Aortic smooth muscle cell (primary cell): ENCODE measurements around the gene FSCN2. TPM values are rescaled to one million over a fixed set of nuclear protein-coding genes. Genes with fewer than 3 reads are reported as not detected.

Experiments
- total RNA-seq: library from RNA; depleted of rRNA; stranded (reverse); fragments of >200 nt; gene quantifications from 2 replicates; pipeline ENCODE4 v1.2.3, GENCODE V29; 2014

The FSCN2 gene
- total RNA-seq = 1.4 and 2.8 TPM in 2 replicates

DNA sequence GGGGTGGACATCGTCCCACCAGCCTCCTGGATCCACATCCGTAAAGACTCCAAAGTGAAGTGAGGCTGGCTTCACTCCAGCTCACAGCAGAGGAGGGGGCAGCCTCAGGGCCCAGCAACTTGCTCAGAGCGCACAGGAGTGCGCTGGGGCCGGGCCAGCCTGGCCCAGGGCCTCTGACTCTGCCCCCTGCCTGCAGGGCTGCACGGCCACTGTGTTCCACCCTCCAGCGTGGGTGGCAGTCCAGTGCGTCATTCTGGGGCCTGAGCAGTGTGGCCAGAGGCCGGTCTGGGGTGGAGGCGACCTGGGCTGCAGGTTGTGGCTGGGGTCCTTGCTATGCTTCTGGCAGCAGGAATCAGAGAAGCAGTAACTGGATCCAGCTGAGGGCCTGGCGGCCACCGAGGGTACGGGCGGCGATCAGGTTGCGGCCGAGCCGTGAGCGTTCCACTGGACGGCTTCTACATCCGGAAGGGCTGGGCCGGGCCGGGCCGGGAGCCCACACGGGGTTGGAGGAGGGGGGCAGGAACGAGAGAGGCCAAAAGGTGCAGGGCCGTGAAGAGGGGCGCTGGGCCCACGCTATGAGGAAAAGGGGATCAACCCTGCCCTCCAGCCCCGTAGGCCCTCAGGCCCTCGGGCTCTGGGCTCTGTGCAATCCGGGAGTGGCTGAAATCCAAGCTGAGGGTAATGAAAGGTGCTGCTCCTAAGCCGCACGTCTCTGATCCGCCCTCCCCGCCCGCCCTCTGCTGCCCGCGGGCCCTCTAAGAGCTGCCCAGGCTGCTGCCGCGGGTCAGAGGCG lies at the start of gene FSCN2:
Gene FSCN2, plus strand, starts transcription at position 787 of the 793 bp plus-strand sequence. CDS start 155 bp downstream, outside the sequence.

DNA sequence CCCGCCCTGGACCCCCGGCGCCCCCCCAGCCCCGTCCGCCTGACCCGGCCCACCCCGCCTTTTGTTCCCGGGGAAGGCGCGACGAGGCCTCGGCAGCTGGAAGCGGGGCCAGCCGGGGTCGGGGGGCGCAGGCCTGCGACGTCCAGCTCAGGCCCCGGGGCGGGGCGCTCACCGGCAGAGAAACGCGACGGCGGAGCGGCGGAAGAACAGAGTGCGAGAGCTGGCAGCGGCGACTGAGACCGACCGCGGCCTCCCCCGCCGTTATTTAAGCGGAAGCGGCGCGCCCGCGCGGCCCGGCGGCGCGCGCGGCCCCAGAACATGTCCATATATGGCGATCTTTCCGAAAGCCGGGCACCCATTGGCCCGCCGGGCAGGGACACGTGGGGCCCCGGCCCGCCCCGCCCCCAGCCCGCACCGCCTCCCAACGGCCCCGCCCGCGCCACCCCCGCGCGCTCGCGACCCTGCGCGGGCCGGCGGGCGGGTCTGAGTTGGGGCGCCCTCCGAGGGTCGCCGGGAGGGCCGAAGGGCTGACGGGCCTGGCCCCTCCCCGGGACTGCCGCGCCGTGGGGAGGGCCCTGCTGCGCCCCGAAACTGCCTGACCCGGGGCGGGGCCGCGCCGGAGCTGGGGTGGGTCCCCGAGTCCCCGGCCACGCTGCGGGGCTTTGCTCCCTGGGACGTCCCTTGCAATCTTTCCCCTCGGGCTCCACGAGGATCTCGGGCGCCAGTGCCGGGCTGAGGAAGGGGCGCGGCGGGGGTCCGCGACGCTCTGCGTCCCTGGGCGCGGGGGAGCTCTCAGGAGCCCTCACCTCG lies 15.4 kb upstream of the FSCN2 start, which contains the start of gene ACTG1:
Gene ACTG1, minus strand, starts transcription at position 238 of the 810 bp plus-strand sequence. CDS start 445 bp downstream, outside the sequence.

GRCh38 chr17:81552244-81553017 lies 24.3 kb downstream of the FSCN2 start, which contains the start of gene FAAP100:
FAAP100 (minus strand) TSS chr17:81552353; CDS start chr17:81552330, 23 bp downstream.

Other genes starting within 250 kb of the FSCN2 start
- gene SLC38A10, start 233.1 kb upstream of the FSCN2 start, total RNA-seq = 63.9 and 79.1 TPM in 2 replicates
- gene BAHCC1, start 132.9 kb upstream of the FSCN2 start, total RNA-seq = 5.7 and 10.4 TPM in 2 replicates
- 6,830 and 6,966 TPM in 2 replicates for gene ACTG1, start 15.6 kb upstream of the FSCN2 start, total RNA-seq
- gene FAAP100, start 24.0 kb downstream of the FSCN2 start, total RNA-seq = 16.4 and 16.5 TPM in 2 replicates
- 67.3 and 72.5 TPM in 2 replicates for gene NPLOC4, start 108.7 kb downstream of the FSCN2 start, total RNA-seq
- 0.81 and 1.1 TPM in 2 replicates for gene TSPAN10, start 108.8 kb downstream of the FSCN2 start, total RNA-seq
- not detected in 2 replicates for gene PDE6G, start 128.2 kb downstream of the FSCN2 start, total RNA-seq
- 24.6 and 37.7 TPM in 2 replicates for gene OXLD1, start 138.2 kb downstream of the FSCN2 start, total RNA-seq
- gene CCDC137, start 138.4 kb downstream of the FSCN2 start, total RNA-seq = 5.3 and 9.4 TPM in 2 replicates
- 25.1 and 42.8 TPM in 2 replicates for gene ARL16, start 155.4 kb downstream of the FSCN2 start, total RNA-seq
- 78.3 and 91.3 TPM in 2 replicates for gene HGS, start 155.6 kb downstream of the FSCN2 start, total RNA-seq
- 5.2 and 6.3 TPM in 2 replicates for gene MRPL12, start 175.0 kb downstream of the FSCN2 start, total RNA-seq
- gene SLC25A10, start 183.9 kb downstream of the FSCN2 start, total RNA-seq = 7.0 and 10.8 TPM in 2 replicates